ENCODE results near the gene POLG2.
"Not testable (repeated sequence)": the region's sequence is repeated elsewhere in the genome, so short reads cannot be mapped to it uniquely, and the experiment has no call there.

The POLG2 gene

GRCh38 chr17:64480951-64481350, 15.9 kb downstream of the POLG2 start:
- no peak for DNase-seq

GRCh38 chr17:64477849-64478248, 19.0 kb downstream of the POLG2 start:
- no peak for DNase-seq

- DNase-seq, result no peak
These were observed 24.3 kb downstream of the POLG2 start for GRCh38 chr17:64472564-64472963.

- no peak for DNase-seq
These were observed 25.4 kb downstream of the POLG2 start for GRCh38 chr17:64471440-64471839.

- DNase-seq, result no peak
These were observed 26.2 kb downstream of the POLG2 start for GRCh38 chr17:64470625-64471024.

GRCh38 chr17:64466834-64467233, 30.0 kb downstream of the POLG2 start:
- DNase-seq, result not testable (repeated sequence)

GRCh38 chr17:64466019-64466735, 30.7 kb downstream of the POLG2 start:
- no peak for DNase-seq

- DNase-seq, result no peak
These were observed 35.1 kb downstream of the POLG2 start for GRCh38 chr17:64461788-64462187.

GRCh38 chr17:64460955-64461354, 35.9 kb downstream of the POLG2 start:
- no peak for DNase-seq

- DNase-seq, result not testable (repeated sequence)
These were observed 37.0 kb downstream of the POLG2 start for GRCh38 chr17:64459818-64460217.

- DNase-seq, result no peak
These were observed 37.5 kb downstream of the POLG2 start for GRCh38 chr17:64459284-64459747.

- no peak for DNase-seq
These were observed 38.1 kb downstream of the POLG2 start for GRCh38 chr17:64458756-64459155.

- no peak for DNase-seq
These were observed 39.7 kb downstream of the POLG2 start for GRCh38 chr17:64457156-64457555.

- DNase-seq, result peak; percentile 47
These were observed 40.6 kb downstream of the POLG2 start for GRCh38 chr17:64455993-64456885.

- peak; percentile 45 for DNase-seq
These were observed 47.3 kb downstream of the POLG2 start for GRCh38 chr17:64449545-64449944.

GRCh38 chr17:64448665-64449512, 48.0 kb downstream of the POLG2 start, which contains the start of gene MILR1:
Gene MILR1, plus strand, starts transcription at chr17:64449115. Its CDS starts 54 bp downstream, at chr17:64449169.
- peak; percentile 92 for DNase-seq

- DNase-seq, result no peak
These were observed 49.3 kb downstream of the POLG2 start for GRCh38 chr17:64447526-64447925.

- no peak for DNase-seq
These were observed 53.6 kb downstream of the POLG2 start for GRCh38 chr17:64443086-64443760.

GRCh38 chr17:64442541-64442971, 54.3 kb downstream of the POLG2 start:
- no peak for DNase-seq

GRCh38 chr17:64441772-64442540, 54.9 kb downstream of the POLG2 start:
- peak; percentile 70 for DNase-seq

GRCh38 chr17:64439956-64440355, 56.9 kb downstream of the POLG2 start:
- DNase-seq, result no peak

Measured in hematopoietic multipotent progenitor cell treated with erythropoietin and hydrocortisone succinate and interleukin-3 and kit ligand, for 6 days (in vitro differentiated cells).